OCI-LY7 (cell line): ENCODE measurements around the gene STARD3. TPM values are rescaled to one million over a fixed set of nuclear protein-coding genes. Genes with fewer than 3 reads are reported as not detected.

Source experiments
- BruUV-seq: library from RNA; stranded (reverse); fragments of 400-500 nt; replicated peaks from 2 replicates; lab custom pipeline; 2021; lab: Mats Ljungman, UMichigan
- CTCF ChIA-PET: fragments of 300-600 bp; sonication (Branson Sonifier 250); formaldehyde crosslinking; loops from one replicate; lab custom pipeline; 2022; ENCODE audit warnings: antibody characterized with exemption; ENCODE audit not compliant: unreplicated experiment; lab: Charles Lee
- POLR2A ChIA-PET: fragments of 300-600 bp; sonication (Branson Sonifier 250); formaldehyde crosslinking; loops from one replicate; lab custom pipeline; 2022; ENCODE audit warnings: antibody characterized with exemption; lab: Charles Lee
- DNase-seq: peaks from one replicate; pipeline ENCODE4 v3.0.0-alpha.2; 2015; ENCODE audit warnings: low spot score
- H2AFZ ChIP-seq: fragments of 200-600 bp; sonication (generic), shearing (Covaris generic); 2 replicates; pipeline ENCODE4 v1.6.1; 2014; ENCODE audit warnings: mild to moderate bottlenecking, antibody characterized with exemption, low read length, moderate library complexity
- H3K27ac ChIP-seq: fragments of 200-600 bp; sonication (generic); 2 replicates; pipeline ENCODE4 v1.5.1; 2014; ENCODE audit warnings: mixed run types, low read depth, mild to moderate bottlenecking, moderate library complexity, low read length, inconsistent platforms; ENCODE audit not compliant: poor library complexity, severe bottlenecking
- H3K36me3 ChIP-seq: fragments of 200-600 bp; sonication (generic); 2 replicates; pipeline ENCODE4 v1.6.1; 2014; ENCODE audit warnings: mild to moderate bottlenecking, antibody characterized with exemption, low read length, moderate library complexity, mixed read lengths; ENCODE audit not compliant: insufficient read depth
- H3K4me1 ChIP-seq: fragments of 200-600 bp; sonication (generic); 2 replicates; pipeline ENCODE4 v1.5.1; 2014; ENCODE audit warnings: mild to moderate bottlenecking, low read length; ENCODE audit not compliant: insufficient read depth, poor library complexity, severe bottlenecking
- H3K4me2 ChIP-seq: fragments of 200-600 bp; sonication (generic); 2 replicates; pipeline ENCODE4 v1.6.1; 2014; ENCODE audit warnings: mild to moderate bottlenecking, low read length
- H3K4me3 ChIP-seq: fragments of 200-600 bp; sonication (generic); 2 replicates; pipeline ENCODE4 v1.5.1; 2014; ENCODE audit warnings: mild to moderate bottlenecking, low read depth, low read length; ENCODE audit not compliant: poor library complexity, severe bottlenecking
- H3K79me2 ChIP-seq: fragments of 200-600 bp; sonication (generic); 2 replicates; pipeline ENCODE4 v1.6.1; 2016; ENCODE audit warnings: low read depth, mild to moderate bottlenecking, low read length, moderate library complexity, mixed read lengths; ENCODE audit not compliant: insufficient read depth
- H3K9me2 ChIP-seq: fragments of 200-600 bp; sonication (generic); 2 replicates; pipeline ENCODE4 v1.6.1; 2016; ENCODE audit warnings: mild to moderate bottlenecking, low read length, mixed read lengths; ENCODE audit not compliant: insufficient read depth
- H3K9me3 ChIP-seq: fragments of 200-600 bp; sonication (generic); 2 replicates; pipeline ENCODE4 v1.6.1; 2014; ENCODE audit warnings: mild to moderate bottlenecking, mixed run types, low read length, mixed read lengths
- H4K20me1 ChIP-seq: fragments of 200-600 bp; sonication (generic); 2 replicates; pipeline ENCODE4 v1.6.1; 2014; ENCODE audit warnings: mild to moderate bottlenecking, antibody characterized with exemption, low read length, moderate library complexity, mixed read lengths; ENCODE audit not compliant: insufficient read depth
- EZH2phosphoT487 ChIP-seq: fragments of 200-600 bp; sonication (generic); IDR thresholded peaks from 2 replicates; pipeline ENCODE4 v1.6.1; 2018; ENCODE audit warnings: low read depth, borderline replicate concordance, mild to moderate bottlenecking, mixed run types, antibody characterized with exemption, low read length, moderate library complexity, mixed read lengths
- intact Hi-C: fragments of 100-400 bp; cut with micrococcal nuclease; formaldehyde crosslinking; loops from one replicate; pipeline ENCODE4 v1.10.0; 2022; ENCODE audit not compliant: unreplicated experiment
- total RNA-seq, 2 experiments: library from RNA; depleted of rRNA in 1 of 2; stranded (reverse); fragments of >200 nt in 1 of 2; shearing (Covaris generic) in 1 of 2; gene quantifications; 2 replicates each; pipeline ENCODE4 v1.2.3, GENCODE V29; 2014 to 2022
- TF ChIP-seq, protein P1 (sequence below): fragments of 200-600 bp; sonication (generic); conservative IDR thresholded peaks from 2 replicates; pipeline ENCODE4 v1.5.1; 2014; ENCODE audit warnings: mild to moderate bottlenecking, antibody characterized with exemption, low read length, moderate library complexity, mixed read lengths

Gene STARD3
- total RNA-seq, 2 experiments from 2014 or later: 36.5 to 54.2 TPM

DNA sequence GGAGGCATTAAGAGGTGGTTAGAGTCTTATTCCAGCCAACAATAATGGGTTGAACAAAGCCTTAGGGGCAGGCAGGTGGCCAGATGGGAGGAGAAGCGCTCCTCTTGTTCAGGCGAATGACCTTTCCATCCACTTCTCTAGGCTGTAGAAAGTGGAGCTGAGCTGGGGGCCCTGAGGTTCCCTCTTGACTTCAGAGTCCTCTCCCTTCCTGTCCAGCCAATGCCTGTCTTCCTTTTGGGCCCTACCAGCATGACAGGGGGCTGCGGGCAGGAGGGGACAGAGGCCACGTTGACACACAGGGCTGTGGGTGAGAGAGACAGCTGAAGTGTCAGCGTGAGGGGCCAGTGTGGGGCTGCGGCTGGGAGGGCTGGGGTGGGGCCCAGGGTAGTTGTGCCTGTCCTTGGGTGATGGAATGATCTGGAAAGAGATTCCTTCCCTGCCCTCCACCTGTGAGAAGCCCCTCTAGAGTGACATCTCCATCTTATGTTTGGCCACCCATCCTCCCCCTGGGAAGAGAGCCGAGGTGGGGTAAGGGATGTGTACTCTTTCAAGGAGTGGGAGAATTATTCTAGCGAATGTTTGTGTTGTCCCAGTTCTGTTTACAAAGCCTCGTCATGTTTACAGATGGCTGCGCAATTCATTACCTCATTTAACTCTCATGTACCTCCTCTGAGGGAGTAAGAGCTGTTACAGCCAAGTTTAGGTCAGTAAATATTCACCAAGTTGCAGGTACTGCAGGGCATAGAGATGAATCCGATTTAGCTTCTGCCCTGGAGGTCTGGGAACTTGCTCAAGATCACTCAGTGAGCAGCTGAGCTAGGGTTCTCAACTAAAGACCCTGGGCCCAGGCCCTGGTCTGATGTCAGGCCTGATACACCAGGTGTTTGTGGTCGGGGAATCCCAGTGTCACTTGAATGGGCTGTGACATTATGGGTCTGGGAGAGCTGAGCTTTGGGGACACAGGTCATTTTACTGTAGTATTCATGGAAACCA is 66.3 kb downstream of the STARD3 start:
- Histone ChIP-seq H3K27ac (no peak overlapping the region), H3K9me2 (no peaks in the 10 kb centered on the region), H3K9me3 (no peaks in the 10 kb centered on the region), H2AFZ (no peak overlapping the region), H3K36me3 (no peaks in the 10 kb centered on the region), H4K20me1 (no peaks in the 10 kb centered on the region), H3K79me2 (no peaks in the 10 kb centered on the region), H3K4me3 (no peak overlapping the region), H3K4me1 (peaks cover 4% of the 10 kb centered on the region), H3K4me2 (no peak overlapping the region)
- TF ChIP-seq, protein P1, sequence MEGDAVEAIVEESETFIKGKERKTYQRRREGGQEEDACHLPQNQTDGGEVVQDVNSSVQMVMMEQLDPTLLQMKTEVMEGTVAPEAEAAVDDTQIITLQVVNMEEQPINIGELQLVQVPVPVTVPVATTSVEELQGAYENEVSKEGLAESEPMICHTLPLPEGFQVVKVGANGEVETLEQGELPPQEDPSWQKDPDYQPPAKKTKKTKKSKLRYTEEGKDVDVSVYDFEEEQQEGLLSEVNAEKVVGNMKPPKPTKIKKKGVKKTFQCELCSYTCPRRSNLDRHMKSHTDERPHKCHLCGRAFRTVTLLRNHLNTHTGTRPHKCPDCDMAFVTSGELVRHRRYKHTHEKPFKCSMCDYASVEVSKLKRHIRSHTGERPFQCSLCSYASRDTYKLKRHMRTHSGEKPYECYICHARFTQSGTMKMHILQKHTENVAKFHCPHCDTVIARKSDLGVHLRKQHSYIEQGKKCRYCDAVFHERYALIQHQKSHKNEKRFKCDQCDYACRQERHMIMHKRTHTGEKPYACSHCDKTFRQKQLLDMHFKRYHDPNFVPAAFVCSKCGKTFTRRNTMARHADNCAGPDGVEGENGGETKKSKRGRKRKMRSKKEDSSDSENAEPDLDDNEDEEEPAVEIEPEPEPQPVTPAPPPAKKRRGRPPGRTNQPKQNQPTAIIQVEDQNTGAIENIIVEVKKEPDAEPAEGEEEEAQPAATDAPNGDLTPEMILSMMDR: no peak
- no peak for TF ChIP-seq EZH2phosphoT487
- DNase-seq: peak; percentile 43
- ChIA-PET POLR2A (no interaction called here), CTCF (no interaction called here)
- no TSS peak for BruUV-seq
- intact Hi-C loops: no loop called here

DNA sequence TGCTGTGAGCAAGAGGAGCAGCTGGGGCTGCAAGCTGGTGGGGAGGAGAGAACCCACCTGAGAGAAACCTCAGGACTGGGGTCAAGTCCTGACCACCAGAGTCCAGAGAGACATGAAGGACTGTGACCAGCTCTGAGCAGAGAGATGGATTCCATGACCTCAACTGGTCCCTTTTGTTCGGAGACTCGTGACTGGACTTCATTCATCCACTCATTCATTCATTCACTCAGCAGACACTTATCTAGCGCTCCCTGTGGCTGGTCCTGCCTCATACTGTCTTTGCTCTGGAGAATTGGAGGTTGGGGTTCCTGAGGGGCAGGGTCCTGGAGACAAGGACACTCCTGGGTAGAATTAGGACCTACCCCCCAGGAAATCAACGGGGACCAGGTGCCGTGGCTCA is 67.0 kb downstream of the STARD3 start:
- CTCF ChIA-PET: no interaction called here
- H2AFZ ChIP-seq: no peak overlapping the region
- no peak overlapping the region for H3K4me3 ChIP-seq
- no peak overlapping the region for H3K4me2 ChIP-seq
- no peaks in the 10 kb centered on the region for H3K79me2 ChIP-seq
- H3K4me1 ChIP-seq: peaks cover 4% of the 10 kb centered on the region
- no peak for TF ChIP-seq EZH2phosphoT487
- TF ChIP-seq, protein P1: no peak
- no peaks in the 10 kb centered on the region for H3K9me3 ChIP-seq
- no peak overlapping the region for H3K27ac ChIP-seq
- no peaks in the 10 kb centered on the region for H3K36me3 ChIP-seq
- intact Hi-C loops: no loop called here
- no peak for DNase-seq
- no TSS peak for BruUV-seq
- POLR2A ChIA-PET: no interaction called here
- H3K9me2 ChIP-seq: no peaks in the 10 kb centered on the region
- no peaks in the 10 kb centered on the region for H4K20me1 ChIP-seq
